ENCODE data around the gene GAL.

The GAL gene

GRCh38 chr11:68683121-68683520 is 1.2 kb upstream of the GAL start:
- DNase-seq, result no peak

- no peak for DNase-seq
Observed at GRCh38 chr11:68683536-68684384, 584 bp upstream of the GAL start.

GRCh38 chr11:68685656-68686380 is 1.5 kb downstream of the GAL start:
- DNase-seq, result no peak

- no peak for DNase-seq
Observed at GRCh38 chr11:68686486-68686885, 2.1 kb downstream of the GAL start.

GRCh38 chr11:68687311-68687710 is 3.0 kb downstream of the GAL start:
- DNase-seq, result no peak

GRCh38 chr11:68687986-68688385 is 3.6 kb downstream of the GAL start:
- DNase-seq, result no peak

- DNase-seq, result no peak
Observed at GRCh38 chr11:68688881-68689280, 4.5 kb downstream of the GAL start.

- no peak for DNase-seq
Observed at GRCh38 chr11:68689737-68690625, 5.6 kb downstream of the GAL start.

GRCh38 chr11:68690671-68691401 is 6.5 kb downstream of the GAL start:
- DNase-seq, result no peak

- DNase-seq, result no peak
Observed at GRCh38 chr11:68691402-68691784, 7.0 kb downstream of the GAL start.

GRCh38 chr11:68692115-68692514 is 7.8 kb downstream of the GAL start:
- no peak for DNase-seq

- DNase-seq, result no peak
Observed at GRCh38 chr11:68692871-68693483, 8.6 kb downstream of the GAL start.

- DNase-seq, result no peak
Observed at GRCh38 chr11:68693484-68693882, 9.1 kb downstream of the GAL start.

GRCh38 chr11:68694431-68695297 is 10.3 kb downstream of the GAL start:
- DNase-seq, result no peak

GRCh38 chr11:68695531-68695930 is 11.2 kb downstream of the GAL start:
- no peak for DNase-seq

GRCh38 chr11:68698993-68699392 is 14.6 kb downstream of the GAL start:
- DNase-seq, result no peak

GRCh38 chr11:68704887-68705286 is 20.5 kb downstream of the GAL start:
- DNase-seq, result no peak

GRCh38 chr11:68707527-68707926 is 23.2 kb downstream of the GAL start:
- DNase-seq, result no peak

- DNase-seq, result no peak
Observed at GRCh38 chr11:68709062-68709461, 24.7 kb downstream of the GAL start.

- DNase-seq, result no peak
Observed at GRCh38 chr11:68710409-68710808, 26.1 kb downstream of the GAL start.

- DNase-seq, result no peak
Observed at GRCh38 chr11:68711114-68711513, 26.8 kb downstream of the GAL start.

All from effector CD4-positive, alpha-beta T cell (primary cell).